GM19397 (cell line): Measurements from ENCODE around the gene OBSL1.

ENCODE experiments used
- ATAC-seq: cut with Tn5 transposase; IDR thresholded peaks from one replicate; pipeline ENCODE4 v1.9.1; 2021; ENCODE audit warnings: mild to moderate bottlenecking, moderate library complexity; ENCODE audit not compliant: unreplicated experiment

The OBSL1 gene

GRCh38 chr2:219571311-219572236 lies at the start of gene OBSL1:
Gene OBSL1, minus strand, starts transcription at chr2:219571539. Its CDS starts 307 bp downstream, at chr2:219571232.
- ATAC-seq = no peak

GRCh38 chr2:219620546-219620945 lies 49.2 kb upstream of the OBSL1 start:
- ATAC-seq = no peak

GRCh38 chr2:219619235-219619634 lies 47.9 kb upstream of the OBSL1 start:
- no peak for ATAC-seq

- no peak for ATAC-seq
Measured at GRCh38 chr2:219618733-219619122, 47.4 kb upstream of the OBSL1 start.

GRCh38 chr2:219616550-219616949 lies 45.2 kb upstream of the OBSL1 start:
- no peak for ATAC-seq

GRCh38 chr2:219615894-219616293 lies 44.6 kb upstream of the OBSL1 start:
- no peak for ATAC-seq

GRCh38 chr2:219615036-219615435 lies 43.7 kb upstream of the OBSL1 start:
- ATAC-seq = no peak

- no peak for ATAC-seq
Measured at GRCh38 chr2:219614076-219614860, 42.9 kb upstream of the OBSL1 start.

- no peak for ATAC-seq
Measured at GRCh38 chr2:219613461-219614070, 42.2 kb upstream of the OBSL1 start.

- ATAC-seq = no peak
Measured at GRCh38 chr2:219612577-219613286, 41.4 kb upstream of the OBSL1 start.

GRCh38 chr2:219611866-219612576 lies 40.7 kb upstream of the OBSL1 start:
- no peak for ATAC-seq

- no peak for ATAC-seq
Measured at GRCh38 chr2:219611306-219611705, 40.0 kb upstream of the OBSL1 start.

GRCh38 chr2:219609149-219609750 lies 37.9 kb upstream of the OBSL1 start:
- no peak for ATAC-seq

- no peak for ATAC-seq
Measured at GRCh38 chr2:219608399-219608964, 37.1 kb upstream of the OBSL1 start.

GRCh38 chr2:219607931-219608330 lies 36.6 kb upstream of the OBSL1 start:
- ATAC-seq = no peak

GRCh38 chr2:219605607-219605954 lies 34.2 kb upstream of the OBSL1 start:
- ATAC-seq = no peak

- no peak for ATAC-seq
Measured at GRCh38 chr2:219603771-219604170, 32.4 kb upstream of the OBSL1 start.

- ATAC-seq = no peak
Measured at GRCh38 chr2:219598308-219599078, 27.2 kb upstream of the OBSL1 start.
